NB4 (cell line): ENCODE results near the gene LRRC4B.
A peak's percentile ranks its signal among the peaks of the same experiment; 100 is the strongest.

Experiments used
- POLR2A ChIP-seq: IDR thresholded peaks from 2 replicates; pipeline ENCODE4 v1.6.1; 2011; ENCODE audit warnings: mild to moderate bottlenecking; ENCODE audit not compliant: insufficient read length; ENCODE audit errors: extremely low read depth
- TF ChIP-seq, protein P1 (sequence below): IDR thresholded peaks from one replicate; pipeline ENCODE4 v1.5.1; 2012; ENCODE audit warnings: low read depth, low read length

DNA sequence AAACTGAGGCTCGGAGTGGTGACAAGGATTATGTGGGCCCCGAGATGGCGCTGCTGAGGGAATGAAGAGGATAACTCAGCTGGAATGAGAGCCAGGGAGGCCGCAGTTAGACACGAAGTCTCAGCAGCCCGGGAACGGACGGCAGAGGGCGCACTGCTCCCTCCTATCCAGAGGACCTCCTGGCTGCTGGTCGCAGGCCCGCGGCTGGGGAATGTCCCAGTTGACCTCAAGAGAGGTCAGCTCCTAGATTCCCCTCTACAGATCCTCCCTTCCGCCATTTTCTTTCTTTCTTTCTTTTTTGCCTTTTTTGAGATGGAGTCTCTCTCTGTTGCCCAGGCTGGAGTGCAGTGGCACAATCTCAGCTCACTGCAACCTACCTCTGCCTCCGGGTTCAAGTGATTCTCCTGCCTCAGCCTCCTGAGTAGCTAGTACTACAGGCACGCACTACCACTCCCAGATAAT is 30.4 kb downstream of the LRRC4B start:
- TF ChIP-seq, protein P1, sequence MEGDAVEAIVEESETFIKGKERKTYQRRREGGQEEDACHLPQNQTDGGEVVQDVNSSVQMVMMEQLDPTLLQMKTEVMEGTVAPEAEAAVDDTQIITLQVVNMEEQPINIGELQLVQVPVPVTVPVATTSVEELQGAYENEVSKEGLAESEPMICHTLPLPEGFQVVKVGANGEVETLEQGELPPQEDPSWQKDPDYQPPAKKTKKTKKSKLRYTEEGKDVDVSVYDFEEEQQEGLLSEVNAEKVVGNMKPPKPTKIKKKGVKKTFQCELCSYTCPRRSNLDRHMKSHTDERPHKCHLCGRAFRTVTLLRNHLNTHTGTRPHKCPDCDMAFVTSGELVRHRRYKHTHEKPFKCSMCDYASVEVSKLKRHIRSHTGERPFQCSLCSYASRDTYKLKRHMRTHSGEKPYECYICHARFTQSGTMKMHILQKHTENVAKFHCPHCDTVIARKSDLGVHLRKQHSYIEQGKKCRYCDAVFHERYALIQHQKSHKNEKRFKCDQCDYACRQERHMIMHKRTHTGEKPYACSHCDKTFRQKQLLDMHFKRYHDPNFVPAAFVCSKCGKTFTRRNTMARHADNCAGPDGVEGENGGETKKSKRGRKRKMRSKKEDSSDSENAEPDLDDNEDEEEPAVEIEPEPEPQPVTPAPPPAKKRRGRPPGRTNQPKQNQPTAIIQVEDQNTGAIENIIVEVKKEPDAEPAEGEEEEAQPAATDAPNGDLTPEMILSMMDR, result peak; percentile 84
- no peak for TF ChIP-seq POLR2A
